Endodermal cell (in vitro differentiated cells): ENCODE results near the gene PARP12. TPM values are rescaled to one million over a fixed set of nuclear protein-coding genes. Genes with fewer than 3 reads are reported as not detected.

Experiments used
- DNase-seq: peaks from one replicate; pipeline ENCODE4 v3.0.0-alpha.2; 2017
- H3K27ac ChIP-seq: 2 replicates; pipeline ENCODE4 v1.5.1; 2013; ENCODE audit warnings: mild to moderate bottlenecking, low read depth, low read length, moderate library complexity
- H3K27me3 ChIP-seq: 2 replicates; pipeline ENCODE4 v1.6.1; 2013; ENCODE audit warnings: mild to moderate bottlenecking, low read length, moderate library complexity; ENCODE audit not compliant: insufficient read depth, control insufficient read depth, poor library complexity, severe bottlenecking
- H3K36me3 ChIP-seq: 2 replicates; pipeline ENCODE4 v1.7.0; 2013; ENCODE audit warnings: mild to moderate bottlenecking, low read length, moderate library complexity; ENCODE audit not compliant: control insufficient read depth, insufficient read depth
- H3K4me1 ChIP-seq: one replicate; pipeline ENCODE4 v1.7.0; 2013; ENCODE audit warnings: low read length; ENCODE audit not compliant: control insufficient read depth, insufficient read depth
- H3K4me3 ChIP-seq: 2 replicates; pipeline ENCODE4 v1.5.1; 2013; ENCODE audit warnings: mild to moderate bottlenecking, low read length, moderate library complexity
- H3K9ac ChIP-seq: 2 replicates; pipeline ENCODE4 v1.6.1; 2013; ENCODE audit warnings: mild to moderate bottlenecking, low read length, moderate library complexity; ENCODE audit not compliant: poor library complexity, severe bottlenecking; ENCODE audit errors: extremely low read depth
- H3K9me3 ChIP-seq: 2 replicates; pipeline ENCODE4 v1.6.1; 2013; ENCODE audit warnings: mild to moderate bottlenecking, low read length, moderate library complexity; ENCODE audit not compliant: control insufficient read depth
- H3K27ac Mint-ChIP-seq: 2 replicates; pipeline ENCODE4 v1.8.0; 2020; ENCODE audit warnings: mixed read lengths
- H3K27me3 Mint-ChIP-seq: 2 replicates; pipeline ENCODE4 v1.8.0; 2021; ENCODE audit warnings: mild to moderate bottlenecking, mixed read lengths; ENCODE audit not compliant: insufficient read depth
- H3K36me3 Mint-ChIP-seq: 2 replicates; pipeline ENCODE4 v1.8.0; 2020; ENCODE audit warnings: low read depth, mixed read lengths
- H3K4me1 Mint-ChIP-seq: 2 replicates; pipeline ENCODE4 v1.8.0; 2020; ENCODE audit warnings: mixed read lengths
- H3K4me3 Mint-ChIP-seq: 2 replicates; pipeline ENCODE4 v1.8.0; 2020; ENCODE audit warnings: mild to moderate bottlenecking, moderate library complexity, mixed read lengths
- H3K9me3 Mint-ChIP-seq: 2 replicates; pipeline ENCODE4 v1.8.0; 2020; ENCODE audit warnings: mild to moderate bottlenecking, mixed read lengths
- CTCF ChIP-seq: fragments of 200-600 bp; sonication (generic); conservative IDR thresholded peaks from 2 replicates; pipeline ENCODE4 v1.5.0; 2021; ENCODE audit warnings: antibody characterized with exemption, mild to moderate bottlenecking
- WGBS, 2 experiments: methylation state at CpG; one replicate each; pipeline versions ENCODE4 v1.1.5 to v1.1.7; 2013; ENCODE audit warnings: missing lambda C conversion rate in 2 of 2, mixed read lengths in 1 of 2; ENCODE audit not compliant: insufficient coverage in 1 of 2, insufficient read length in 1 of 2; 5-methylcytosine and 5-hydroxymethylcytosine counted together
- total RNA-seq, 2 donors: library from RNA; stranded (reverse); fragmentation: NEBNext Ultra II Directional in 1 of 2; extraction: Animal tissue kit (Norgen Biotek cat#: 25700) in 1 of 2; gene quantifications; 2 replicates in 1 of 2; 3 replicates in 1 of 2; pipeline ENCODE4 v1.2.1, GENCODE V29; 2021

Gene PARP12
- total RNA-seq, 2 donors from 2014 or later: 9.4 to 10.4 TPM

- Histone ChIP-seq H3K27ac (no peak overlapping the region), H3K36me3 (no peaks in the 10 kb centered on the region), H3K9me3 (peaks cover 4% of the 10 kb centered on the region), H3K4me3 (no peak overlapping the region), H3K27me3 (peaks cover 27% of the 10 kb centered on the region), H3K9ac (no peak overlapping the region), H3K4me1 (no peaks in the 10 kb centered on the region)
- 95 to 100% methylated on average over 1 to 2 of the region's 2 CpGs for WGBS, 2 experiments
- peak overlapping the region; percentile 62 for H3K4me3 Mint-ChIP-seq
- no peak for DNase-seq
- peaks cover 4% of the 10 kb centered on the region for H3K9me3 Mint-ChIP-seq
- no peaks in the 10 kb centered on the region for H3K4me1 Mint-ChIP-seq
- TF ChIP-seq CTCF: no peak
- H3K27ac Mint-ChIP-seq: no peak overlapping the region
- H3K27me3 Mint-ChIP-seq: peaks cover 36% of the 10 kb centered on the region
- no peaks in the 10 kb centered on the region for H3K36me3 Mint-ChIP-seq
These were observed 1.2 kb downstream of the PARP12 start for GRCh38 chr7:140061607-140061930.

GRCh38 chr7:140060788-140061606, 1.8 kb downstream of the PARP12 start:
- Mint-ChIP-seq H3K36me3 (no peaks in the 10 kb centered on the region), H3K4me1 (no peaks in the 10 kb centered on the region), H3K27me3 (peaks cover 31% of the 10 kb centered on the region), H3K4me3 (peak overlapping the region; percentile 62), H3K9me3 (peaks cover 2% of the 10 kb centered on the region), H3K27ac (no peak overlapping the region)
- Histone ChIP-seq H3K36me3 (no peaks in the 10 kb centered on the region), H3K27ac (no peak overlapping the region), H3K27me3 (peaks cover 27% of the 10 kb centered on the region), H3K4me3 (no peak overlapping the region), H3K9ac (no peak overlapping the region), H3K9me3 (no peaks in the 10 kb centered on the region), H3K4me1 (no peaks in the 10 kb centered on the region)
- TF ChIP-seq CTCF: no peak
- WGBS, 2 experiments: 93 to 94% methylated on average over 3 to 11 of the region's 11 CpGs
- DNase-seq: no peak

GRCh38 chr7:140060243-140060630, 2.5 kb downstream of the PARP12 start:
- H3K27me3 Mint-ChIP-seq: peaks cover 30% of the 10 kb centered on the region
- H3K4me1 Mint-ChIP-seq: no peaks in the 10 kb centered on the region
- H3K4me3 Mint-ChIP-seq: no peak overlapping the region
- H3K4me3 ChIP-seq: no peak overlapping the region
- DNase-seq: no peak
- H3K9me3 ChIP-seq: no peaks in the 10 kb centered on the region
- no peak for TF ChIP-seq CTCF
- H3K9me3 Mint-ChIP-seq: peaks cover 2% of the 10 kb centered on the region
- no peaks in the 10 kb centered on the region for H3K4me1 ChIP-seq
- WGBS, 2 experiments: 90 to 100% methylated on average over 2 to 3 of the region's 3 CpGs
- H3K9ac ChIP-seq: no peak overlapping the region
- no peak overlapping the region for H3K27ac ChIP-seq
- H3K27me3 ChIP-seq: peaks cover 27% of the 10 kb centered on the region
- H3K27ac Mint-ChIP-seq: no peak overlapping the region
- H3K36me3 ChIP-seq: no peaks in the 10 kb centered on the region
- H3K36me3 Mint-ChIP-seq: no peaks in the 10 kb centered on the region
